Measurements from ENCODE around the gene NLRP4. TPM values are rescaled to one million over a fixed set of nuclear protein-coding genes. Genes with fewer than 3 reads are reported as not detected.

NLRP4 gene
- total RNA-seq: not detected
- long read RNA-seq: 0 reads

GRCh38 chr19:55836340-55836739 is at the start of gene NLRP4:
NLRP4 (plus strand) TSS chr19:55836540; CDS start chr19:55852081, 15,541 bp downstream.
- no peak for DNase-seq (ENCODE audit: missing footprints)
- no peak for ATAC-seq
- intact Hi-C loops (cut with DNase I): no loop called here

GRCh38 chr19:55795021-55795420 is 41.3 kb upstream of the NLRP4 start:
- no peak for DNase-seq (ENCODE audit: missing footprints)
- intact Hi-C loops (cut with DNase I): no loop called here
- ATAC-seq: no peak

- DNase-seq (ENCODE audit: missing footprints) (no peak), ATAC-seq (no peak)
- intact Hi-C loops (cut with DNase I): no loop called here
Observed at GRCh38 chr19:55801416-55801815, 34.9 kb upstream of the NLRP4 start.

GRCh38 chr19:55802281-55802680 is 34.1 kb upstream of the NLRP4 start:
- DNase-seq (ENCODE audit: missing footprints) (no peak), ATAC-seq (no peak)
- intact Hi-C loops (cut with DNase I): no loop called here

GRCh38 chr19:55809381-55810058 is 26.8 kb upstream of the NLRP4 start:
- ATAC-seq (no peak), DNase-seq (ENCODE audit: missing footprints) (no peak)
- intact Hi-C loops (cut with DNase I): loop anchor here (5.0 kb wide), 1 partner anchor 177 kb away; no protein-coding TSS in a partner anchor

GRCh38 chr19:55811340-55811739 is 25.0 kb upstream of the NLRP4 start:
- intact Hi-C loops (cut with DNase I): no loop called here

GRCh38 chr19:55812449-55812848 is 23.9 kb upstream of the NLRP4 start:
- ATAC-seq (no peak), DNase-seq (ENCODE audit: missing footprints) (no peak)
- intact Hi-C loops (cut with DNase I): no loop called here

More at GRCh38 chr19:55811340-55811739, 25.0 kb upstream of the NLRP4 start:
- ATAC-seq (no peak), DNase-seq (ENCODE audit: missing footprints) (no peak)

GRCh38 chr19:55813906-55814305 is 22.4 kb upstream of the NLRP4 start:
- ATAC-seq (no peak), DNase-seq (ENCODE audit: missing footprints) (no peak)
- intact Hi-C loops (cut with DNase I): no loop called here

GRCh38 chr19:55820037-55820436 is 16.3 kb upstream of the NLRP4 start:
- DNase-seq (ENCODE audit: missing footprints): no peak
- ATAC-seq: no peak
- intact Hi-C loops (cut with DNase I): no loop called here

GRCh38 chr19:55830656-55831055 is 5.7 kb upstream of the NLRP4 start:
- ATAC-seq: no peak
- intact Hi-C loops (cut with DNase I): no loop called here

GRCh38 chr19:55831846-55832245 is 4.5 kb upstream of the NLRP4 start, which contains the start of gene NLRP11:
NLRP11 (minus strand) TSS chr19:55831999; CDS start chr19:55818174, 13,825 bp downstream.
- no peak for DNase-seq (ENCODE audit: missing footprints)
- ATAC-seq: no peak
- intact Hi-C loops (cut with DNase I): no loop called here

More at GRCh38 chr19:55830656-55831055, 5.7 kb upstream of the NLRP4 start:
- DNase-seq (ENCODE audit: missing footprints): no peak

GRCh38 chr19:55832676-55833075 is 3.7 kb upstream of the NLRP4 start:
- ATAC-seq (no peak), DNase-seq (ENCODE audit: missing footprints) (no peak)
- intact Hi-C loops (cut with DNase I): no loop called here

GRCh38 chr19:55838251-55838650 is 1.9 kb downstream of the NLRP4 start:
- DNase-seq (ENCODE audit: missing footprints): no peak
- intact Hi-C loops (cut with DNase I): no loop called here
- ATAC-seq: no peak

GRCh38 chr19:55838906-55839305 is 2.6 kb downstream of the NLRP4 start:
- intact Hi-C loops (cut with DNase I): no loop called here
- DNase-seq (ENCODE audit: missing footprints): no peak
- no peak for ATAC-seq

- no peak for DNase-seq (ENCODE audit: missing footprints)
- intact Hi-C loops (cut with DNase I): no loop called here
- no peak for ATAC-seq
Observed at GRCh38 chr19:55855160-55855559, 18.8 kb downstream of the NLRP4 start.

GRCh38 chr19:55857149-55857548 is 20.8 kb downstream of the NLRP4 start:
- DNase-seq (ENCODE audit: missing footprints) (no peak), ATAC-seq (no peak)
- intact Hi-C loops (cut with DNase I): no loop called here

GRCh38 chr19:55857974-55858373 is 21.6 kb downstream of the NLRP4 start:
- intact Hi-C loops (cut with DNase I): no loop called here
- no peak for ATAC-seq
- DNase-seq (ENCODE audit: missing footprints): no peak

- DNase-seq (ENCODE audit: missing footprints) (no peak), ATAC-seq (no peak)
- intact Hi-C loops (cut with DNase I): no loop called here
Observed at GRCh38 chr19:55858401-55858800, 22.1 kb downstream of the NLRP4 start.

GRCh38 chr19:55858969-55859368 is 22.6 kb downstream of the NLRP4 start:
- no peak for ATAC-seq
- intact Hi-C loops (cut with DNase I): no loop called here
- DNase-seq (ENCODE audit: missing footprints): no peak

- ATAC-seq (no peak), DNase-seq (ENCODE audit: missing footprints) (no peak)
- intact Hi-C loops (cut with DNase I): no loop called here
Observed at GRCh38 chr19:55866521-55866920, 30.2 kb downstream of the NLRP4 start.

GRCh38 chr19:55867101-55867500 is 30.8 kb downstream of the NLRP4 start:
- intact Hi-C loops (cut with DNase I): no loop called here
- no peak for ATAC-seq

More at GRCh38 chr19:55867101-55867500, 30.8 kb downstream of the NLRP4 start:
- no peak for DNase-seq (ENCODE audit: missing footprints)

Data from Right ventricle myocardium inferior (tissue), 1 donor.